Glutamatergic neuron (in vitro differentiated cells): ENCODE results near the gene CLCN1. TPM values are rescaled to one million over a fixed set of nuclear protein-coding genes. Genes with fewer than 3 reads are reported as not detected.

ENCODE experiments used
- DNase-seq: peaks from one replicate; pipeline ENCODE4 v3.0.0; 2022
- H3K27ac Mint-ChIP-seq: one replicate; pipeline ENCODE4 v1.8.0; 2020; ENCODE audit warnings: mild to moderate bottlenecking, mixed read lengths, inconsistent platforms; ENCODE audit not compliant: unreplicated experiment
- H3K27me3 Mint-ChIP-seq: one replicate; pipeline ENCODE4 v1.8.0; 2020; ENCODE audit warnings: mild to moderate bottlenecking, moderate library complexity, mixed read lengths, inconsistent platforms; ENCODE audit not compliant: unreplicated experiment
- H3K36me3 Mint-ChIP-seq: one replicate; pipeline ENCODE4 v1.8.0; 2020; ENCODE audit warnings: mild to moderate bottlenecking, mixed read lengths, inconsistent platforms; ENCODE audit not compliant: unreplicated experiment
- H3K4me1 Mint-ChIP-seq: one replicate; pipeline ENCODE4 v1.8.0; 2020; ENCODE audit warnings: mild to moderate bottlenecking, low read depth, mixed read lengths, inconsistent platforms; ENCODE audit not compliant: unreplicated experiment
- H3K4me3 Mint-ChIP-seq: one replicate; pipeline ENCODE4 v1.8.0; 2020; ENCODE audit warnings: mild to moderate bottlenecking, mixed read lengths, inconsistent platforms; ENCODE audit not compliant: unreplicated experiment
- H3K9me3 Mint-ChIP-seq: one replicate; pipeline ENCODE4 v1.8.0; 2020; ENCODE audit warnings: mild to moderate bottlenecking, moderate library complexity, mixed read lengths, inconsistent platforms; ENCODE audit not compliant: unreplicated experiment
- CTCF ChIP-seq: fragments of 200-600 bp; sonication (generic); IDR thresholded peaks from one replicate; pipeline ENCODE4 v1.5.0; 2021; ENCODE audit not compliant: partially characterized antibody, unreplicated experiment
- total RNA-seq: library from RNA; stranded (reverse); fragmentation: NEBNext Ultra II Directional; extraction: Animal tissue kit (Norgen Biotek cat#: 25700); gene quantifications from one replicate; pipeline ENCODE4 v1.2.1, GENCODE V29; 2021; ENCODE audit not compliant: unreplicated experiment

The CLCN1 gene
- total RNA-seq, 1 donor from 2014 or later = 0.56 TPM

GRCh38 chr7:143354965-143355364 lies 39.1 kb downstream of the CLCN1 start:
- Mint-ChIP-seq H3K36me3 (peaks cover 23% of the 10 kb centered on the region), H3K9me3 (peaks cover 6% of the 10 kb centered on the region)

GRCh38 chr7:143355450-143356385 lies 39.8 kb downstream of the CLCN1 start:
- H3K27me3 Mint-ChIP-seq = peaks cover 13% of the 10 kb centered on the region
- no peak overlapping the region for H3K27ac Mint-ChIP-seq
- H3K4me1 Mint-ChIP-seq = peaks cover 29% of the 10 kb centered on the region
- peaks cover 30% of the 10 kb centered on the region for H3K36me3 Mint-ChIP-seq
- H3K9me3 Mint-ChIP-seq = peaks cover 12% of the 10 kb centered on the region
- DNase-seq = no peak
- TF ChIP-seq CTCF = no peak
- H3K4me3 Mint-ChIP-seq = no peak overlapping the region

More at GRCh38 chr7:143354965-143355364, 39.1 kb downstream of the CLCN1 start:
- H3K27ac Mint-ChIP-seq = no peak overlapping the region
- H3K4me1 Mint-ChIP-seq = peaks cover 29% of the 10 kb centered on the region
- H3K4me3 Mint-ChIP-seq = no peak overlapping the region
- no peak for TF ChIP-seq CTCF
- peaks cover 9% of the 10 kb centered on the region for H3K27me3 Mint-ChIP-seq
- no peak for DNase-seq

- H3K27ac Mint-ChIP-seq = no peak overlapping the region
- H3K36me3 Mint-ChIP-seq = peaks cover 30% of the 10 kb centered on the region
- peaks cover 16% of the 10 kb centered on the region for H3K27me3 Mint-ChIP-seq
- H3K4me3 Mint-ChIP-seq = no peak overlapping the region
- peaks cover 23% of the 10 kb centered on the region for H3K4me1 Mint-ChIP-seq
- no peak for DNase-seq
- peaks cover 14% of the 10 kb centered on the region for H3K9me3 Mint-ChIP-seq
- TF ChIP-seq CTCF = no peak
Observed at GRCh38 chr7:143356414-143357050, 40.6 kb downstream of the CLCN1 start.

GRCh38 chr7:143358626-143359025 lies 42.7 kb downstream of the CLCN1 start:
- Mint-ChIP-seq H3K27ac (no peak overlapping the region), H3K27me3 (peaks cover 20% of the 10 kb centered on the region), H3K36me3 (peaks cover 23% of the 10 kb centered on the region), H3K9me3 (peaks cover 20% of the 10 kb centered on the region), H3K4me3 (no peak overlapping the region), H3K4me1 (peaks cover 21% of the 10 kb centered on the region)
- no peak for TF ChIP-seq CTCF
- no peak for DNase-seq

- no peak for TF ChIP-seq CTCF
- no peak for DNase-seq
- peak overlapping the region; percentile 90 for H3K27ac Mint-ChIP-seq
- peaks cover 14% of the 10 kb centered on the region for H3K36me3 Mint-ChIP-seq
- H3K9me3 Mint-ChIP-seq = peaks cover 20% of the 10 kb centered on the region
- peaks cover 16% of the 10 kb centered on the region for H3K4me1 Mint-ChIP-seq
- peaks cover 19% of the 10 kb centered on the region for H3K27me3 Mint-ChIP-seq
- H3K4me3 Mint-ChIP-seq = peak overlapping the region; percentile 90
Observed at GRCh38 chr7:143359771-143360353, 44.0 kb downstream of the CLCN1 start.
